Upper lobe of left lung (tissue), 4 donors: ENCODE measurements around the gene FAM120B.

ENCODE experiments used
- CTCF ChIP-seq, 6 experiments: fragments of 450-650 bp in 4 of 6; fragments of 200-600 bp in 2 of 6; sonication (generic) in 2 of 6; IDR thresholded peaks; one replicate each; pipeline ENCODE4 v1.5.1; 2016 to 2019; ENCODE audit warnings: antibody characterized with exemption in 6 of 6
- POLR2A ChIP-seq, 4 donors: fragments of 450-650 bp; IDR thresholded peaks; one replicate each; pipeline ENCODE4 v1.5.1; 2016 to 2017; ENCODE audit warnings: antibody characterized with exemption in 4 of 4, mild to moderate bottlenecking in 2 of 4
- POLR2AphosphoS5 ChIP-seq, 2 donors: sonication (generic); formaldehyde crosslinking; IDR thresholded peaks; one replicate each; pipeline ENCODE4 v1.5.1; 2017; ENCODE audit warnings: antibody characterized with exemption in 2 of 2

- no peak for TF ChIP-seq POLR2AphosphoS5 (IDR thresholded peaks at IDR 0.05)
- TF ChIP-seq CTCF (IDR thresholded peaks at IDR 0.05) = no peak
- no peak for TF ChIP-seq POLR2A (IDR thresholded peaks at IDR 0.05)
Observed at GRCh38 chr6:170347091-170347490, 40.5 kb downstream of the FAM120B start.
